T-helper 17 cell (primary cell): Measurements from ENCODE around the gene FBXO27. TPM values are rescaled to one million over a fixed set of nuclear protein-coding genes. Genes with fewer than 3 reads are reported as not detected.
"Not testable (repeated sequence)": the region's sequence is repeated elsewhere in the genome, so short reads cannot be mapped to it uniquely, and the experiment has no call there.

Experiments
- ATAC-seq: fragments of 150-1000 bp; cut with Tn5 transposase; 2 replicates; pipeline ENCODE4 v1.10.0; 2021; ENCODE audit warnings: mild to moderate bottlenecking, moderate library complexity
- DNase-seq, 3 donors: peaks; one replicate each; pipeline versions ENCODE4 v3.0.0 to v3.0.0-alpha.2; 2020 to 2021
- H3K9me3 ChIP-seq: one replicate; pipeline ENCODE4 v1.7.0; 2013; ENCODE audit warnings: low read length, mild to moderate bottlenecking; ENCODE audit not compliant: control insufficient read depth, poor library complexity, severe bottlenecking
- H3K27ac Mint-ChIP-seq: one replicate; pipeline ENCODE4 v1.8.0; 2022; ENCODE audit warnings: mild to moderate bottlenecking, moderate library complexity, mixed read lengths
- H3K27me3 Mint-ChIP-seq: one replicate; pipeline ENCODE4 v1.8.0; 2022; ENCODE audit warnings: mixed read lengths
- H3K36me3 Mint-ChIP-seq: one replicate; pipeline ENCODE4 v1.8.0; 2022; ENCODE audit warnings: low read depth, mixed read lengths
- H3K4me1 Mint-ChIP-seq: one replicate; pipeline ENCODE4 v1.8.0; 2022; ENCODE audit warnings: mild to moderate bottlenecking, mixed read lengths
- H3K4me3 Mint-ChIP-seq: one replicate; pipeline ENCODE4 v1.8.0; 2022; ENCODE audit warnings: mild to moderate bottlenecking, moderate library complexity, mixed read lengths
- total RNA-seq, 4 donors: library from RNA in 2 of 4; stranded (reverse) in 2 of 4; gene quantifications; one replicate each; pipeline ENCODE4 v1.2.3 and lab custom pipeline; 2022 to 2026

Gene FBXO27
- total RNA-seq, 2 donors from 2014 or later, result 0.40 to 1.6 TPM

DNA sequence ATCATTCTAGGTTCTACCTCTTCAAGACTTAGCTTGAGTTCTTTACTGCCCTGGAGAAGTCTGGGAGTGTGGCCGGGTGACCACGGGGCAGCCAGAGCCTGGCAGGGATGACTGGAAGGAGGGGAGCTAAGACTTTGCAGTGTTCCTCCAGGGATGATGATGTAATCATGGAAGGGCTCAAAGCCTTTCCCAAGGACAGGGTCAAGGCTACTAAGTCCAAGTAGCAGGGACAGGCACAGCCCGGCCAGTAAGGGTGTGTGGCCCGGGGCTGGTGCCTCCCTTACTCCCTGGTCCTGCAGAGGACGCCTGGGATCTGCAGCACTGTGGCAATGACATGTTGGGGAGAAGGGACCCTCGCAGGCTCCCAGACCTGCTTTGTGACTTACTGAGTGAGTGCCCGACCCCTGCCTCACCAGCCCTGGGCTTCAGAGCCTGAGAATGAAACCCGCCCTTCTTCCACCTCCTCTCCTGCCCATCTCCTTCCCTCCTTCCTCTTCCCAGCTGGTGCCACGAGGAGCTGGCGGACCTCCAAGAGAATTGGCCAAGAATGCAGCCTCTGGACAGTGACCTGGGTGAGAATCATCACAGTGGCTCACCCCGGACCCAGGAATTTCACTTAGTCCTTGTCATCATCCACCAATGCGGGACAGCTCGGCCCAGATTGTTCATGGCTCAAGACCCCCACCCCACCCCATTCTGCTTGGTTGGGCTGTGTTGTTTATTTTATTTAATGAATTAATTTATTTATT, 41.2 kb downstream of the FBXO27 start:
- no peak overlapping the region for H3K27ac Mint-ChIP-seq
- H3K36me3 Mint-ChIP-seq, result peaks cover 2% of the 10 kb centered on the region
- peaks cover 44% of the 10 kb centered on the region for H3K27me3 Mint-ChIP-seq
- no peak for ATAC-seq
- no peak overlapping the region for H3K4me3 Mint-ChIP-seq
- no peaks in the 10 kb centered on the region for H3K9me3 ChIP-seq
- H3K4me1 Mint-ChIP-seq, result no peaks in the 10 kb centered on the region
- no peak for DNase-seq

DNA sequence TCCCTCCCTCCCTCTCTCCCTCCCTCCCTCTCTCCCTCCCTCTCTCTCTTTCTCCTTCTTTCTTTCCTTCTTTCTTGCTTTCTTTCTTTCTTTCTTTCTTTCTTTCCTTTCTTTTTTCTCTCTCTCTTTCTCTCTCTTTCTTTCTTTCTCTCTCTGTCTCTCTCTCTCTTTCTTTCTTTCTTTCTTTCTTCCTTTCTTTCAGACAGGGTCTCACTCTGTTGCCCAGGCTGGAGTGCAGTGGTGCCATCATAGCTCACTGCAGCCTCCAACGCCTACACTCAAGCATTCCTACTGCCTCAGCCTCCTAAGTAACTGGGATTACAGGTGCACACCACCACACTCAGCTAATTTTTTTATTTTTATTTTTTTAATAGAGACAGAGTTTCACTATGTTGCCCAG, 42.7 kb downstream of the FBXO27 start:
- not testable (repeated sequence) for ATAC-seq, H3K9me3 ChIP-seq, DNase-seq, H3K4me1 Mint-ChIP-seq, H3K36me3 Mint-ChIP-seq, H3K27ac Mint-ChIP-seq, H3K4me3 Mint-ChIP-seq
- peaks cover 38% of the 10 kb centered on the region for H3K27me3 Mint-ChIP-seq

- Mint-ChIP-seq H3K4me1 (no peaks in the 10 kb centered on the region), H3K27ac (no peak overlapping the region), H3K27me3 (peaks cover 34% of the 10 kb centered on the region), H3K36me3 (no peaks in the 10 kb centered on the region), H3K4me3 (no peak overlapping the region)
- no peak for DNase-seq
- ATAC-seq, result no peak
- H3K9me3 ChIP-seq, result no peaks in the 10 kb centered on the region
Observed at GRCh38 chr19:38989066-38989605, 43.2 kb downstream of the FBXO27 start.

DNA sequence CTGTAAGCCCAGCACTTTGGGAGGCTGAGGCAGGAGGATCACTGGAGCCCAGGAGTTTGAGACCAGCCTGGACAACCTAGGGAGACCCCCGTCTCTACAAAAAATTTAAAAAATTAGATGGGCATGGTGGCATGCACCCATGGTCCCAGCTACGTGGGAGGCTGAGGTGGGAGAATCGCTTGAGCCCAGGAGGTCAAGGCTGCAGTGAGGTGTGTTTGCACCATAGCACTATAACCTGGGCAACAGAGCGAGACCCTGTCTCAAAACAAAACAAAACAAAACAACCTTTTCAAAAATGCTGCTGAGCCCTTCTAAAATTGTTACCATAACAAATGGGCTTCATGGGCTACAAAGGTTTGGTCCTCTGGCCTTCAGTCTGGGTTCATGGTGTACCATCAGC, 43.7 kb downstream of the FBXO27 start:
- H3K4me3 Mint-ChIP-seq, H3K9me3 ChIP-seq, ATAC-seq, DNase-seq, H3K36me3 Mint-ChIP-seq, H3K4me1 Mint-ChIP-seq, H3K27ac Mint-ChIP-seq: not testable (repeated sequence)
- peaks cover 34% of the 10 kb centered on the region for H3K27me3 Mint-ChIP-seq

DNA sequence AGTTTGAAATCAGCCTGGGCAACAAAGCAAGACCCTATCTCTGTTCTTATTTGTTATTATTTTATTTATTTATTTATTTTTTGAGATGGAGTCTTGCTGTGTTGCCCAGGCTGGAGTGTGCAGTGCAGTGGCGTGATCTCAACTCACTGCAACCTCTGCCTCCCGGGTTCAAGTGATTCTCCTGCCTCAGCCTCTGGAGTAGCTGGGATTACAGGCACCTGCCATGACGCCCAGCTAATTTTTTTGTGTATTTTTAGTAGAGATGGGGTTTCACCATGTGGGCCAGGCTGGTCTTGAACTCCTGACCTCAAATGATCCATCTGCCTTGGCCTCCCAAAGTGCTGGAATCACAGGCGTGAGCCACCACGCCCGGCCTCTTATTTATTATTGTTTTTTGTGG, 44.6 kb downstream of the FBXO27 start:
- not testable (repeated sequence) for DNase-seq, H3K4me3 Mint-ChIP-seq, ATAC-seq, H3K36me3 Mint-ChIP-seq, H3K27ac Mint-ChIP-seq, H3K9me3 ChIP-seq, H3K4me1 Mint-ChIP-seq
- H3K27me3 Mint-ChIP-seq, result peaks cover 27% of the 10 kb centered on the region

DNA sequence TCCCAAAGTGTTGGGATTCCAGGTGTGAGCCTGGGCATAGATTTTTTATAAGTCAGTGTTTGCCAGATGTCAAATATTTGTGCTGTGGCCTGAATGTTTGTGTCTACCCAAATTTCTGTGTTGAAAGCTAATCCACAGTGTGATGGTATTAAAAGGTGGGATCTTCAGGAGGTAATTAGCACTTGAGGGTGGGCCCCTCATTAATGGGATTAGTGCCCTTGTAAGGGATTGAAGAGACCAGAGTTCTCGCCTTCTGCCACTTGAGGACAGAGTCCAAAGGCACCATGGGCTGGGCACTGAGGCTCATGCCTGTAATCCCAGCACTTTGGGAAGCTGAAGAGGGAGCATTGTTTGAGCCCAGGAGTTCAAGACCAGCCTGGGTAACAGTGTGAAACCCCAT, 47.1 kb downstream of the FBXO27 start:
- Mint-ChIP-seq H3K27ac (no peak overlapping the region), H3K4me3 (no peak overlapping the region), H3K27me3 (peaks cover 12% of the 10 kb centered on the region), H3K36me3 (no peaks in the 10 kb centered on the region), H3K4me1 (no peaks in the 10 kb centered on the region)
- ATAC-seq (no peak), DNase-seq (no peak)
- H3K9me3 ChIP-seq, result no peaks in the 10 kb centered on the region

- peaks cover 2% of the 10 kb centered on the region for H3K36me3 Mint-ChIP-seq
- no peak overlapping the region for H3K4me3 Mint-ChIP-seq
- ATAC-seq, result no peak
- H3K4me1 Mint-ChIP-seq, result peaks cover 7% of the 10 kb centered on the region
- no peak overlapping the region for H3K27ac Mint-ChIP-seq
- H3K27me3 Mint-ChIP-seq, result peaks cover 22% of the 10 kb centered on the region
- no peak for DNase-seq
- H3K9me3 ChIP-seq, result no peaks in the 10 kb centered on the region
Observed at GRCh38 chr19:38980583-38981374, 51.6 kb downstream of the FBXO27 start.

GRCh38 chr19:38979812-38980211, 52.5 kb downstream of the FBXO27 start:
- H3K9me3 ChIP-seq, result no peaks in the 10 kb centered on the region
- Mint-ChIP-seq H3K36me3 (peaks cover 4% of the 10 kb centered on the region), H3K4me1 (peaks cover 11% of the 10 kb centered on the region), H3K4me3 (no peak overlapping the region), H3K27me3 (peaks cover 27% of the 10 kb centered on the region), H3K27ac (no peak overlapping the region)
- ATAC-seq, result no peak
- DNase-seq, result no peak

DNA sequence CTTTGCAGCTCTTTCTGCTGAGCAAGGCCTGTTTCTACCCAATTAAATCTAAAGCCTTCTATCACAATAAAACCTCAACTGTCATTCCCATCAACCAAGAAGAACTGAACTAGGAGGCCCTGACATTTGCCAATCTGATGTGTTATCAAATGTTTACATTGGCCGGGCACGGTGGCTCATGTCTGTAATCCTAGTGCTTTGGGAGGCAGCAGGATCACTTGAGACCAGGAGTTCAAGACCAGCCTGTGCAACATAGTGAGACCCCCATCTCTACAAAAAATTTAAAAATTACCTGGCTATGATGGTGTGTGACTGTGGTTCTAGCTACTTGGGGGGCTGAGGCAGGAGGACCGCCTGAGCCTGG, 54.0 kb downstream of the FBXO27 start:
- Mint-ChIP-seq H3K36me3 (peaks cover 4% of the 10 kb centered on the region), H3K27ac (no peak overlapping the region), H3K4me1 (peaks cover 11% of the 10 kb centered on the region), H3K27me3 (peaks cover 33% of the 10 kb centered on the region), H3K4me3 (no peak overlapping the region)
- no peaks in the 10 kb centered on the region for H3K9me3 ChIP-seq
- ATAC-seq (no peak), DNase-seq (no peak)

GRCh38 chr19:38977445-38978325, 54.7 kb downstream of the FBXO27 start:
- no peak for ATAC-seq
- no peaks in the 10 kb centered on the region for H3K9me3 ChIP-seq
- DNase-seq, result no peak
- peaks cover 11% of the 10 kb centered on the region for H3K4me1 Mint-ChIP-seq
- no peak overlapping the region for H3K4me3 Mint-ChIP-seq
- H3K27ac Mint-ChIP-seq, result no peak overlapping the region
- peaks cover 4% of the 10 kb centered on the region for H3K36me3 Mint-ChIP-seq
- peaks cover 33% of the 10 kb centered on the region for H3K27me3 Mint-ChIP-seq

DNA sequence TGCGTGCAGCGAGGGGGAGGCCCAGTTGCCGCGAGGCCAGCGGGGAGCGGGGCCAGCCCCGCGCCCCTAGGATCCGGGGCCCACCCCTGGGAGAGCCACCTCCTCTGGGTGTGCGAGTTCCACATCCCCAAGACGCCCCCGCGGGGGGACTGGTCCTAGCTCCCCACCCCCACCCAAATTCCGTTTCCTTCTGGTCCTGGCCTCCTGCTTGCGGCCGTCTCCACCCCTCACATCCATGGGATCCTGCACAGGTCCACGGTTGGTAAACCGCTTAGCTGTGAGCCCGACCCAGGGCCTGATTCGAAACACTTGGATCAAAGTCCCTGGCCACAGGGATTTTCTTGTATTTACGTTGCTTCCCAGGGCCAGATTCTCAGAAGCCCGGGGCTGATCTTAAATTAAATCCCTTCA, 56.5 kb downstream of the FBXO27 start:
- Mint-ChIP-seq H3K27me3 (peaks cover 33% of the 10 kb centered on the region), H3K4me1 (peaks cover 11% of the 10 kb centered on the region), H3K27ac (no peak overlapping the region), H3K36me3 (peaks cover 4% of the 10 kb centered on the region), H3K4me3 (peak overlapping the region; percentile 77)
- no peaks in the 10 kb centered on the region for H3K9me3 ChIP-seq
- no peak for DNase-seq
- ATAC-seq, result no peak

DNA sequence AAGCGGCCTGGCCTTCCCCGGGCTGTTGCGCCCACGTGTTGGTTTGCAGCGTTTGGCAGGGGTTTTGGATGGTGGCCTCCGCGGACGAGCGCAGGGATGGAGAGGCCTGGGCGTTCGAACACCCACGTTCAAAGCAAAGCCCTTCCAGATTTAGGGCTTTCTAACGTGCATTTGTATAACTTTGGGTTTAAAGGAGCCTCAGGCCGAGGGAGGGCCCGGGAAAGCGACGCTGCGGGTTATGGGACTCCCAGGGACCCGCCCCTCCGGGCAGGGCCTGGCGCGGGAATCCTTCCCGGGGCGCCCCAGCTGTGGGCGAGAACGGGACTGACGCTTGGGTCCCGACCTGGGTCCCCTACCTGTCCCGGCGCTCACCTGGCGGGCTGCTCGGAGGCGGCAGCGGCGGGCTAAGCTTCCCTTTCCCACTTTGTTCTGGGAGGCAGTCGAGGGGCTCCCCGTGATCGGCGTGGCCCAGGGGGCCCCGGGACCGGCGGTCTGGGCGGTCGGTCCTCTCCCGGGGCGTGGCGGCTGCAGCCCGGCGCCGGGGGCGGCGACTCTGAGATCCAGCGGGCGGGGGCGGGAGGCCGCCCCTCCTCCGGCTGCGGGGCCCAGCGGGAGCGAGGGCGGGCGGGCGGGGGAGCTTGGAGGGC, 57.0 kb downstream of the FBXO27 start, which contains the start of gene FBXO17:
Gene FBXO17, minus strand, starts transcription at position 529 of the 647 bp plus-strand sequence. CDS start 25,423 bp downstream, outside the sequence.
- H3K9me3 ChIP-seq, result no peaks in the 10 kb centered on the region
- no peak within 1 kb of the TSS for H3K27ac Mint-ChIP-seq
- ATAC-seq (no peak), DNase-seq (no peak)
- peaks cover 11% of the 10 kb centered on the region for H3K4me1 Mint-ChIP-seq
- H3K4me3 Mint-ChIP-seq, result peak within 1 kb of the TSS; percentile 78
- H3K27me3 Mint-ChIP-seq, result peaks cover 33% of the 10 kb centered on the region
- peaks cover 4% of the 10 kb centered on the region for H3K36me3 Mint-ChIP-seq
